ENCODE measurements around the gene POPDC2. TPM values are rescaled to one million over a fixed set of nuclear protein-coding genes. Genes with fewer than 3 reads are reported as not detected.

The POPDC2 gene
- total RNA-seq, 1 experiment from 2014 or later, result 0.93 TPM

Other genes with a start within 250 kb of the POPDC2 start
- 87.1 and 105 TPM in 2 replicates for gene TMEM39A, start 197.0 kb downstream of the POPDC2 start, total RNA-seq (2022)
- gene POGLUT1, start 191.6 kb downstream of the POPDC2 start, total RNA-seq (2022), result 22.5 and 25.2 TPM in 2 replicates
- gene TIMMDC1, start 162.0 kb downstream of the POPDC2 start, total RNA-seq (2022), result 108 and 113 TPM in 2 replicates
- not detected in 2 replicates for gene CD80, start 101.0 kb downstream of the POPDC2 start, total RNA-seq (2022)
- not detected in 2 replicates for gene ADPRH, start 81.1 kb downstream of the POPDC2 start, total RNA-seq (2022)
- gene PLA1A, start 62.7 kb downstream of the POPDC2 start, total RNA-seq (2022), result not detected in 2 replicates
- 47.9 and 55.4 TPM in 2 replicates for gene COX17, start 16.8 kb upstream of the POPDC2 start, total RNA-seq (2022)
- not detected in 2 replicates for gene CFAP91, start 42.4 kb upstream of the POPDC2 start, total RNA-seq (2022)
- gene NR1I2, start 121.5 kb upstream of the POPDC2 start, total RNA-seq (2022), result not detected in 2 replicates

Data from MCF 10A (cell line).